SU-DHL-6 (cell line): Measurements from ENCODE around the gene AOAH.

ENCODE experiments used
- H2AFZ ChIP-seq: fragments of 200-600 bp; sonication (generic); 2 replicates; pipeline ENCODE4 v1.6.1; 2014; ENCODE audit warnings: low read depth, mild to moderate bottlenecking, moderate library complexity, mixed read lengths, antibody characterized with exemption, low read length; ENCODE audit not compliant: severe bottlenecking
- H3F3A ChIP-seq: fragments of 200-600 bp; shearing (Covaris generic); 2 replicates; pipeline ENCODE4 v1.6.0; 2016; ENCODE audit warnings: antibody characterized with exemption, mild to moderate bottlenecking; ENCODE audit not compliant: insufficient read depth
- H3K27ac ChIP-seq: fragments of 200-600 bp; sonication (generic); 2 replicates; pipeline ENCODE4 v1.5.1; 2016; ENCODE audit warnings: low read depth, mild to moderate bottlenecking, low read length, moderate library complexity, mixed read lengths
- H3K27me3 ChIP-seq: fragments of 200-600 bp; sonication (generic), shearing (Covaris generic); 2 replicates; pipeline ENCODE4 v1.6.0; 2014; ENCODE audit warnings: mild to moderate bottlenecking, low read length
- H3K36me3 ChIP-seq: fragments of 200-600 bp; sonication (generic); 2 replicates; pipeline ENCODE4 v1.6.1; 2014; ENCODE audit warnings: mild to moderate bottlenecking, low read length, mixed read lengths
- H3K4me2 ChIP-seq: fragments of 300-600, 200-600 bp; shearing (Covaris generic), sonication (generic); 2 replicates; pipeline ENCODE4 v1.6.0; 2014; ENCODE audit warnings: low read length, low read depth, mild to moderate bottlenecking; ENCODE audit not compliant: poor library complexity, severe bottlenecking
- H3K4me3 ChIP-seq: fragments of 200-600 bp; sonication (generic); 2 replicates; pipeline ENCODE4 v1.5.1; 2014; ENCODE audit warnings: antibody characterized with exemption, low read length, mild to moderate bottlenecking, mixed read lengths; ENCODE audit not compliant: insufficient read depth, poor library complexity, severe bottlenecking
- H3K79me2 ChIP-seq: fragments of 200-600 bp; sonication (generic); 2 replicates; pipeline ENCODE4 v1.6.1; 2014; ENCODE audit warnings: mild to moderate bottlenecking, low read length, moderate library complexity; ENCODE audit not compliant: insufficient read depth
- H3K9ac ChIP-seq: fragments of 200-600 bp; sonication (generic); 2 replicates; pipeline ENCODE4 v1.7.0; 2014; ENCODE audit warnings: mild to moderate bottlenecking, low read length
- H3K9me2 ChIP-seq: fragments of 200-600 bp; sonication (generic); replicated peaks from 2 replicates; pipeline ENCODE4 v1.6.1; 2014; ENCODE audit warnings: low read length; ENCODE audit not compliant: insufficient read depth
- H3K9me3 ChIP-seq: fragments of 200-600 bp; sonication (generic); 2 replicates; pipeline ENCODE4 v1.6.1; 2014; ENCODE audit warnings: low read length, mixed read lengths; ENCODE audit not compliant: insufficient read depth
- H4K20me1 ChIP-seq: fragments of 200-600 bp; sonication (generic); 2 replicates; pipeline ENCODE4 v1.6.1; 2014; ENCODE audit warnings: low read depth, mild to moderate bottlenecking, antibody characterized with exemption, low read length, moderate library complexity, mixed read lengths
- EZH2phosphoT487 ChIP-seq: fragments of 200-600 bp; sonication (generic), shearing (Covaris generic); conservative IDR thresholded peaks from 2 replicates; pipeline ENCODE4 v1.6.1; 2018; ENCODE audit warnings: mild to moderate bottlenecking, antibody characterized with exemption, low read length, moderate library complexity, mixed read lengths
- TF ChIP-seq, protein P1 (sequence below): fragments of 200-600 bp; sonication (generic); IDR thresholded peaks from one replicate; pipeline ENCODE4 v1.5.1; 2017; ENCODE audit warnings: antibody characterized with exemption, mild to moderate bottlenecking, low read length, moderate library complexity; ENCODE audit not compliant: insufficient read depth, poor library complexity, severe bottlenecking

Gene AOAH

DNA sequence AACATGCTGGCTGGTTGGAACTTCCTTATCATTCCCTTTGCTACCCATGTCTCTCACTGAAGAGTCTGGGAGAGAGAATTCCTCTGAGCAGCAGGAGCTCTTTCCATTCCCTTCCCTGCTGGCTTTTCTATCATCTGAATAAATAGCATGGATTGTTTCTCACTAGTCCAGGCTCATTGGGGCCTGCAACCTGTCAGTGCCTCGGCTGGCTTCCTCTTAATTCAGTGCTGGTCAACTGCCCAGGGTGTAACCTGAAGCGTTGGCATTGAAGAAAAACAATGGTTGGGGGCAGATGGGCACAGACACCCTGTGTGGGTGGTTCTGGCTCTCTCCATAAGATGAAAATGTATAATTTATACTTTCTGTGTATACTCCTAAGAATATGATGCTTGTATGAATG lies 179.0 kb downstream of the AOAH start:
- no peaks in the 10 kb centered on the region for H4K20me1 ChIP-seq
- H3K27me3 ChIP-seq = no peaks in the 10 kb centered on the region
- TF ChIP-seq EZH2phosphoT487 = no peak
- TF ChIP-seq, protein P1, sequence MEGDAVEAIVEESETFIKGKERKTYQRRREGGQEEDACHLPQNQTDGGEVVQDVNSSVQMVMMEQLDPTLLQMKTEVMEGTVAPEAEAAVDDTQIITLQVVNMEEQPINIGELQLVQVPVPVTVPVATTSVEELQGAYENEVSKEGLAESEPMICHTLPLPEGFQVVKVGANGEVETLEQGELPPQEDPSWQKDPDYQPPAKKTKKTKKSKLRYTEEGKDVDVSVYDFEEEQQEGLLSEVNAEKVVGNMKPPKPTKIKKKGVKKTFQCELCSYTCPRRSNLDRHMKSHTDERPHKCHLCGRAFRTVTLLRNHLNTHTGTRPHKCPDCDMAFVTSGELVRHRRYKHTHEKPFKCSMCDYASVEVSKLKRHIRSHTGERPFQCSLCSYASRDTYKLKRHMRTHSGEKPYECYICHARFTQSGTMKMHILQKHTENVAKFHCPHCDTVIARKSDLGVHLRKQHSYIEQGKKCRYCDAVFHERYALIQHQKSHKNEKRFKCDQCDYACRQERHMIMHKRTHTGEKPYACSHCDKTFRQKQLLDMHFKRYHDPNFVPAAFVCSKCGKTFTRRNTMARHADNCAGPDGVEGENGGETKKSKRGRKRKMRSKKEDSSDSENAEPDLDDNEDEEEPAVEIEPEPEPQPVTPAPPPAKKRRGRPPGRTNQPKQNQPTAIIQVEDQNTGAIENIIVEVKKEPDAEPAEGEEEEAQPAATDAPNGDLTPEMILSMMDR = no peak
- no peaks in the 10 kb centered on the region for H3K9me3 ChIP-seq
- H3K9me2 ChIP-seq = no peaks in the 10 kb centered on the region
- H3K79me2 ChIP-seq = no peaks in the 10 kb centered on the region
- no peak overlapping the region for H3K4me3 ChIP-seq
- H3K27ac ChIP-seq = no peak overlapping the region
- no peak overlapping the region for H3K9ac ChIP-seq
- no peak overlapping the region for H3K4me2 ChIP-seq
- no peaks in the 10 kb centered on the region for H3F3A ChIP-seq
- H3K36me3 ChIP-seq = no peaks in the 10 kb centered on the region
- H2AFZ ChIP-seq = no peak overlapping the region

DNA sequence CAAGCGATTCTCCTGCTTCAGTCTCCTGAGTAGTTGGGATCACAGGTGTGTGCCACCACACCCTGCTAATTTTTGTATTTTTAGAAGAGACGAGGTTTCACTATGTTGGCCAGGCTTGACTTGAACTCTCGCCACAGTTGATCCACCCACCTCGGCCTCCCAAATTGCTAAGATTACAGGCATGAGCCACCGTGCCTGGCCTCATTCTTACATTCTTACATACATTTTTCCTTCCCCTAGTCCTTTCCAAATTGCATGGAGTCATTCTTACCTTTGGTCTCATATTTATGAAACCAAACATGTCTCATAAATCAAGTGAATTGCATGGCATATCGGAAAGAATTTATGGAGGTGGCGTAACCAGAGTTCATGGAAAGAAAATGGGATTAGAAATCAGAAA lies 186.2 kb downstream of the AOAH start:
- no peaks in the 10 kb centered on the region for H3K36me3 ChIP-seq
- H3K9me3 ChIP-seq = no peaks in the 10 kb centered on the region
- no peaks in the 10 kb centered on the region for H3K79me2 ChIP-seq
- no peaks in the 10 kb centered on the region for H3F3A ChIP-seq
- H3K27me3 ChIP-seq = no peaks in the 10 kb centered on the region
- H3K9me2 ChIP-seq = no peaks in the 10 kb centered on the region
- no peaks in the 10 kb centered on the region for H4K20me1 ChIP-seq
- no peak overlapping the region for H3K9ac ChIP-seq
- no peak overlapping the region for H3K27ac ChIP-seq
- no peak overlapping the region for H2AFZ ChIP-seq
- no peak overlapping the region for H3K4me3 ChIP-seq
- no peak overlapping the region for H3K4me2 ChIP-seq
- TF ChIP-seq, protein P1 = no peak
- TF ChIP-seq EZH2phosphoT487 = no peak

DNA sequence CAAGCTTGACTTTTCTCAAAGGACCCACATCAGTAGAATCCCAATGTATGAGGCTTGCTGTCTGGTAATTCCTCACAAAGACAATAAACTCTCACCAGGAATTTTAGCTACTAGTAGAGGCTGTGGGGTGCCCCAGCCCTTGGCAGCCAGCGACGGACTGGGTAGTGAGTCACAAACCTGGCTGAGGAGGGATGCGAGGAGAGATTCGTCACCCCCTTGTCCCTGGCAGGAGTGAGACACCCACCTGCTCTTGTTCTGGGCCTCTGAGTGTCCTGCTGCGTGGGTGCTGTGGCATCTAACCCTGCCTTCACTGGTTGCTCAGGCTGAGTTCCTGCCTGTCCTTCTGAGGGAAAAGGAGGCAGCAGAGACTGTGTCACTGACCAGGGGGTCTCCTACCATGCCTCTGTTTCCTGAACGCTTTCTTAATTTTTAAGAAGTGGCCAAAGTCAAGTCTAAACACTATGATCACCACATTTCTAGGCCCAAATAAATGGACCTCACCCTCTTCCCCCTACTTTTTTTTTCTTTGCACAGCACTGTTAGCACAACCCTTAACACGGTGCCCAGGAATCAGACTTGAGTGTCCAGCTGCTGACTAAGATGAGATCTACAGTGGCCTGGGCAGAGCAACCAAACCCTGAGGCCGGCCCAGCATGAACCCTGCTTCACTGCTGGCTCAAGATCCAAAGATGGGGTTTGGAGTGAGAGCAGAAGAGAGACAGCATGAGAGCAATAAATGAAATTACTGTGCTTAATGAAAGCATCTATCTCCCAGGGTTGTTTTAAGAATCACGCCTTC lies 188.2 kb downstream of the AOAH start:
- Histone ChIP-seq H3K36me3 (no peaks in the 10 kb centered on the region), H3F3A (no peaks in the 10 kb centered on the region), H2AFZ (no peak overlapping the region), H3K79me2 (no peaks in the 10 kb centered on the region), H4K20me1 (no peaks in the 10 kb centered on the region), H3K4me3 (no peak overlapping the region), H3K27me3 (no peaks in the 10 kb centered on the region), H3K9me3 (no peaks in the 10 kb centered on the region), H3K9ac (no peak overlapping the region), H3K9me2 (no peaks in the 10 kb centered on the region), H3K27ac (no peak overlapping the region), H3K4me2 (no peak overlapping the region)
- TF ChIP-seq, protein P1 = no peak
- no peak for TF ChIP-seq EZH2phosphoT487
